ENCODE measurements around the gene STMN1.

DNA sequence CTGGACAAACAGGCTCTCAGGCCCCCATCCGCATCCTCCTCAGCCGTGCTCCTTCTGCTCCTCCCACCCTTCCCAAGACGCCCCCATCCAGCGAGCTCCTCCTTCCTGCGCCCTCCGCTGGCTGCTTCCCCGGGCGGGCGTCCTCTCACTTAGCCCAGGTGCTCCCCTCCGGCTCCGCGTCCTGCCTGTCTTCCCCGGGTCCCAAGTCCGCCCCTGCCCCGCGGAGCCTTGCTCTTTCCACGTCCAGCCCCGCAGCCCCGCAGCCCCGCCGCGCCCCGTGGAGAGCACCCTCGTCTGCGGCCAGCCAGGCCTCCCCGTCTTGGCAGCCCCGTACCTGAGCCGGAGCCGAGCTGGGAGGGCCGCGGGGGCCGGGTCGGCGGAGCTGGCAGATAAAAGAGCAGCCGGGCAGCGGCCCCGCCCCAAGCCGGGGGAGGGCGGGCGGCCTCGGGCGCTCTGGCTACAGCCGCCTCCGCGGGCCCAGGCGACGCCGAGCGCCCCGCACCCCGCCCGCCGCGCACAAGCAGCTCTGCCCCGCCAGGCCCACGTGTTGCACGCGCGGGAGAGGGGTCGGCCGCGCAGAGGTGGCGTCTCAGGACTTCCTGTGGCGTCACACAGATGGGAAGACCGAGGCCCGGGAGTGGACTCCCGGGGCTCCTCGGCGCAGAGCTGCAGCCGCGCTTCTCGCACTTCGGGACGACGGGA, 30.9 kb downstream of the STMN1 start, which contains the start of gene PAQR7:
- TF ChIP-seq, protein P1, sequence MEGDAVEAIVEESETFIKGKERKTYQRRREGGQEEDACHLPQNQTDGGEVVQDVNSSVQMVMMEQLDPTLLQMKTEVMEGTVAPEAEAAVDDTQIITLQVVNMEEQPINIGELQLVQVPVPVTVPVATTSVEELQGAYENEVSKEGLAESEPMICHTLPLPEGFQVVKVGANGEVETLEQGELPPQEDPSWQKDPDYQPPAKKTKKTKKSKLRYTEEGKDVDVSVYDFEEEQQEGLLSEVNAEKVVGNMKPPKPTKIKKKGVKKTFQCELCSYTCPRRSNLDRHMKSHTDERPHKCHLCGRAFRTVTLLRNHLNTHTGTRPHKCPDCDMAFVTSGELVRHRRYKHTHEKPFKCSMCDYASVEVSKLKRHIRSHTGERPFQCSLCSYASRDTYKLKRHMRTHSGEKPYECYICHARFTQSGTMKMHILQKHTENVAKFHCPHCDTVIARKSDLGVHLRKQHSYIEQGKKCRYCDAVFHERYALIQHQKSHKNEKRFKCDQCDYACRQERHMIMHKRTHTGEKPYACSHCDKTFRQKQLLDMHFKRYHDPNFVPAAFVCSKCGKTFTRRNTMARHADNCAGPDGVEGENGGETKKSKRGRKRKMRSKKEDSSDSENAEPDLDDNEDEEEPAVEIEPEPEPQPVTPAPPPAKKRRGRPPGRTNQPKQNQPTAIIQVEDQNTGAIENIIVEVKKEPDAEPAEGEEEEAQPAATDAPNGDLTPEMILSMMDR (IDR thresholded peaks at IDR 0.05 in 2 of 3, conservative IDR thresholded peaks at IDR 0.05 in 1 of 3; ENCODE audit: borderline replicate concordance in 1 of 3, insufficient read depth in 1 of 3, low read depth in 2 of 3, low read length in 2 of 3), result no peak
- TF ChIP-seq POLR2A (IDR thresholded peaks at IDR 0.05; ENCODE audit: borderline replicate concordance, extremely low read depth, insufficient read depth, insufficient read length) (peak; percentile 70), EZH2phosphoT487 (IDR thresholded peaks at IDR 0.05; ENCODE audit: borderline replicate concordance) (no peak), ELF1 (IDR thresholded peaks at IDR 0.05; ENCODE audit: borderline replicate concordance, low read depth) (no peak), POLR2AphosphoS5 (IDR thresholded peaks at IDR 0.05; ENCODE audit: low read depth, low read length) (peak; percentile 66), JUND (IDR thresholded peaks at IDR 0.05) (no peak), EZH2 (IDR thresholded peaks at IDR 0.05) (no peak), CEBPB (IDR thresholded peaks at IDR 0.05; ENCODE audit: low read depth) (no peak)
- TF ChIP-seq, protein P2, sequence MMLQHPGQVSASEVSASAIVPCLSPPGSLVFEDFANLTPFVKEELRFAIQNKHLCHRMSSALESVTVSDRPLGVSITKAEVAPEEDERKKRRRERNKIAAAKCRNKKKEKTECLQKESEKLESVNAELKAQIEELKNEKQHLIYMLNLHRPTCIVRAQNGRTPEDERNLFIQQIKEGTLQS (IDR thresholded peaks at IDR 0.05), result no peak
